ENCODE data around the gene LDLRAD4.

The LDLRAD4 gene

GRCh38 chr18:13530033-13530878, 311.7 kb downstream of the LDLRAD4 start:
- Histone ChIP-seq H3K36me3 (ENCODE audit: control insufficient read depth in 1 of 2, insufficient read depth in 2 of 2, low read length in 2 of 2) (peaks cover 2 to 6% of the 10 kb centered on the region in 2 donors), H3K9ac (ENCODE audit: low read depth in 1 of 2, low read length in 2 of 2) (no peak overlapping the region), H3K4me1 (ENCODE audit: control insufficient read depth in 1 of 2, insufficient read depth in 2 of 2, low read length in 2 of 2) (no peaks in the 10 kb centered on the region), H3K27me3 (ENCODE audit: control insufficient read depth in 1 of 2, insufficient read depth in 2 of 2, low read length in 2 of 2) (no peaks in the 10 kb centered on the region), H3K9me3 (ENCODE audit: control insufficient read depth in 1 of 2, low read length in 2 of 2) (no peaks in the 10 kb centered on the region), H3K27ac (ENCODE audit: low read depth, low read length) (no peak overlapping the region), H3K4me3 (ENCODE audit: low read depth in 1 of 2, low read length in 2 of 2) (no peak overlapping the region)

- Histone ChIP-seq H3K9me3 (ENCODE audit: control insufficient read depth in 1 of 2, low read length in 2 of 2) (no peaks in the 10 kb centered on the region), H3K27me3 (ENCODE audit: control insufficient read depth in 1 of 2, insufficient read depth in 2 of 2, low read length in 2 of 2) (no peaks in the 10 kb centered on the region), H3K27ac (ENCODE audit: low read depth, low read length) (no peak overlapping the region), H3K4me3 (ENCODE audit: low read depth in 1 of 2, low read length in 2 of 2) (no peak overlapping the region), H3K36me3 (ENCODE audit: control insufficient read depth in 1 of 2, insufficient read depth in 2 of 2, low read length in 2 of 2) (peaks cover 2 to 3% of the 10 kb centered on the region in 2 donors), H3K4me1 (ENCODE audit: control insufficient read depth in 1 of 2, insufficient read depth in 2 of 2, low read length in 2 of 2) (no peaks in the 10 kb centered on the region), H3K9ac (ENCODE audit: low read depth in 1 of 2, low read length in 2 of 2) (no peak overlapping the region)
Observed at GRCh38 chr18:13530879-13531387, 312.4 kb downstream of the LDLRAD4 start.

- no peaks in the 10 kb centered on the region for H3K27me3 ChIP-seq (ENCODE audit: control insufficient read depth in 1 of 2, insufficient read depth in 2 of 2, low read length in 2 of 2)
- H3K27ac ChIP-seq (ENCODE audit: low read depth, low read length) = no peak overlapping the region
- no peak overlapping the region for H3K4me3 ChIP-seq (ENCODE audit: low read depth in 1 of 2, low read length in 2 of 2)
- peaks cover 2 to 3% of the 10 kb centered on the region in 2 donors for H3K36me3 ChIP-seq (ENCODE audit: control insufficient read depth in 1 of 2, insufficient read depth in 2 of 2, low read length in 2 of 2)
- no peak overlapping the region for H3K9ac ChIP-seq (ENCODE audit: low read depth in 1 of 2, low read length in 2 of 2)
- no peaks in the 10 kb centered on the region for H3K9me3 ChIP-seq (ENCODE audit: control insufficient read depth in 1 of 2, low read length in 2 of 2)
- H3K4me1 ChIP-seq (ENCODE audit: control insufficient read depth in 1 of 2, insufficient read depth in 2 of 2, low read length in 2 of 2) = no peaks in the 10 kb centered on the region
Observed at GRCh38 chr18:13531681-13532325, 313.2 kb downstream of the LDLRAD4 start.

GRCh38 chr18:13532406-13533075, 314.0 kb downstream of the LDLRAD4 start:
- Histone ChIP-seq H3K9me3 (ENCODE audit: control insufficient read depth in 1 of 2, low read length in 2 of 2) (no peaks in the 10 kb centered on the region), H3K4me1 (ENCODE audit: control insufficient read depth in 1 of 2, insufficient read depth in 2 of 2, low read length in 2 of 2) (no peaks in the 10 kb centered on the region), H3K27ac (ENCODE audit: low read depth, low read length) (no peak overlapping the region), H3K4me3 (ENCODE audit: low read depth in 1 of 2, low read length in 2 of 2) (no peak overlapping the region), H3K36me3 (ENCODE audit: control insufficient read depth in 1 of 2, insufficient read depth in 2 of 2, low read length in 2 of 2) (peaks cover 0 to 3% of the 10 kb centered on the region in 2 donors), H3K27me3 (ENCODE audit: control insufficient read depth in 1 of 2, insufficient read depth in 2 of 2, low read length in 2 of 2) (no peaks in the 10 kb centered on the region), H3K9ac (ENCODE audit: low read depth in 1 of 2, low read length in 2 of 2) (no peak overlapping the region)

- Histone ChIP-seq H3K4me1 (ENCODE audit: control insufficient read depth in 1 of 2, insufficient read depth in 2 of 2, low read length in 2 of 2) (peaks cover under 1 to 7% of the 10 kb centered on the region in 2 donors), H3K4me3 (ENCODE audit: low read depth in 1 of 2, low read length in 2 of 2) (no peak overlapping the region), H3K9me3 (ENCODE audit: control insufficient read depth in 1 of 2, low read length in 2 of 2) (no peaks in the 10 kb centered on the region), H3K9ac (ENCODE audit: low read depth in 1 of 2, low read length in 2 of 2) (no peak overlapping the region), H3K36me3 (ENCODE audit: control insufficient read depth in 1 of 2, insufficient read depth in 2 of 2, low read length in 2 of 2) (peaks cover 0 to 3% of the 10 kb centered on the region in 2 donors), H3K27me3 (ENCODE audit: control insufficient read depth in 1 of 2, insufficient read depth in 2 of 2, low read length in 2 of 2) (no peaks in the 10 kb centered on the region), H3K27ac (ENCODE audit: low read depth, low read length) (no peak overlapping the region)
Observed at GRCh38 chr18:13534631-13535030, 316.1 kb downstream of the LDLRAD4 start.

- Histone ChIP-seq H3K27ac (ENCODE audit: low read depth, low read length) (no peak overlapping the region), H3K9ac (ENCODE audit: low read depth in 1 of 2, low read length in 2 of 2) (no peak overlapping the region), H3K9me3 (ENCODE audit: control insufficient read depth in 1 of 2, low read length in 2 of 2) (no peaks in the 10 kb centered on the region), H3K36me3 (ENCODE audit: control insufficient read depth in 1 of 2, insufficient read depth in 2 of 2, low read length in 2 of 2) (peaks cover 0 to 3% of the 10 kb centered on the region in 2 donors), H3K4me1 (ENCODE audit: control insufficient read depth in 1 of 2, insufficient read depth in 2 of 2, low read length in 2 of 2) (peaks cover 19 to 25% of the 10 kb centered on the region in 2 donors), H3K4me3 (ENCODE audit: low read depth in 1 of 2, low read length in 2 of 2) (no peak overlapping the region), H3K27me3 (ENCODE audit: control insufficient read depth in 1 of 2, insufficient read depth in 2 of 2, low read length in 2 of 2) (no peaks in the 10 kb centered on the region)
Observed at GRCh38 chr18:13536578-13536977, 318.0 kb downstream of the LDLRAD4 start.

- no peak overlapping the region for H3K9ac ChIP-seq (ENCODE audit: low read depth in 1 of 2, low read length in 2 of 2)
- no peaks in the 10 kb centered on the region for H3K27me3 ChIP-seq (ENCODE audit: control insufficient read depth in 1 of 2, insufficient read depth in 2 of 2, low read length in 2 of 2)
- no peak overlapping the region for H3K4me3 ChIP-seq (ENCODE audit: low read depth in 1 of 2, low read length in 2 of 2)
- H3K36me3 ChIP-seq (ENCODE audit: control insufficient read depth in 1 of 2, insufficient read depth in 2 of 2, low read length in 2 of 2) = peaks cover 0 to 3% of the 10 kb centered on the region in 2 donors
- peaks cover 19 to 30% of the 10 kb centered on the region in 2 donors for H3K4me1 ChIP-seq (ENCODE audit: control insufficient read depth in 1 of 2, insufficient read depth in 2 of 2, low read length in 2 of 2)
- no peak overlapping the region for H3K27ac ChIP-seq (ENCODE audit: low read depth, low read length)
- no peaks in the 10 kb centered on the region for H3K9me3 ChIP-seq (ENCODE audit: control insufficient read depth in 1 of 2, low read length in 2 of 2)
Observed at GRCh38 chr18:13537022-13537780, 318.6 kb downstream of the LDLRAD4 start.

- Histone ChIP-seq H3K27me3 (ENCODE audit: control insufficient read depth in 1 of 2, insufficient read depth in 2 of 2, low read length in 2 of 2) (no peaks in the 10 kb centered on the region), H3K9ac (ENCODE audit: low read depth in 1 of 2, low read length in 2 of 2) (no peak overlapping the region), H3K4me1 (ENCODE audit: control insufficient read depth in 1 of 2, insufficient read depth in 2 of 2, low read length in 2 of 2) (peaks cover 19 to 31% of the 10 kb centered on the region in 2 donors), H3K36me3 (ENCODE audit: control insufficient read depth in 1 of 2, insufficient read depth in 2 of 2, low read length in 2 of 2) (no peaks in the 10 kb centered on the region), H3K9me3 (ENCODE audit: control insufficient read depth in 1 of 2, low read length in 2 of 2) (no peaks in the 10 kb centered on the region), H3K27ac (ENCODE audit: low read depth, low read length) (no peak overlapping the region), H3K4me3 (ENCODE audit: low read depth in 1 of 2, low read length in 2 of 2) (no peak overlapping the region)
Observed at GRCh38 chr18:13538630-13539029, 320.1 kb downstream of the LDLRAD4 start.

- no peaks in the 10 kb centered on the region for H3K9me3 ChIP-seq (ENCODE audit: control insufficient read depth in 1 of 2, low read length in 2 of 2)
- no peak overlapping the region for H3K4me3 ChIP-seq (ENCODE audit: low read depth in 1 of 2, low read length in 2 of 2)
- peaks cover 19 to 31% of the 10 kb centered on the region in 2 donors for H3K4me1 ChIP-seq (ENCODE audit: control insufficient read depth in 1 of 2, insufficient read depth in 2 of 2, low read length in 2 of 2)
- H3K36me3 ChIP-seq (ENCODE audit: control insufficient read depth in 1 of 2, insufficient read depth in 2 of 2, low read length in 2 of 2) = peaks cover 0 to 4% of the 10 kb centered on the region in 2 donors
- H3K27ac ChIP-seq (ENCODE audit: low read depth, low read length) = no peak overlapping the region
- H3K27me3 ChIP-seq (ENCODE audit: control insufficient read depth in 1 of 2, insufficient read depth in 2 of 2, low read length in 2 of 2) = no peaks in the 10 kb centered on the region
- no peak overlapping the region for H3K9ac ChIP-seq (ENCODE audit: low read depth in 1 of 2, low read length in 2 of 2)
Observed at GRCh38 chr18:13539050-13539449, 320.5 kb downstream of the LDLRAD4 start.

All from duodenal mucosa (tissue), 2 donors.